ENCODE measurements around the gene ZYG11A.

- TF ChIP-seq CTCF (IDR thresholded peaks at IDR 0.05; ENCODE audit: extremely low read depth in 1 of 2, insufficient read depth in 1 of 2, low read depth in 1 of 2, low read length in 2 of 2) (no peak), FOS (IDR thresholded peaks at IDR 0.05; ENCODE audit: borderline replicate concordance, insufficient read depth, low read length) (no peak), EZH2 (IDR thresholded peaks at IDR 0.05; ENCODE audit: borderline replicate concordance, low read depth, low read length, severe bottlenecking) (no peak), POLR2A (IDR thresholded peaks at IDR 0.05; ENCODE audit: low read depth, low read length) (no peak), MAX (IDR thresholded peaks at IDR 0.05; ENCODE audit: insufficient read depth, insufficient read length) (no peak)
Observed at GRCh38 chr1:52907068-52907811, 64.7 kb downstream of the ZYG11A start.

All from endothelial cell of umbilical vein (primary cell).